Pancreas (tissue), 10 donors: ENCODE measurements around the gene SPEG. TPM values are rescaled to one million over a fixed set of nuclear protein-coding genes. Genes with fewer than 3 reads are reported as not detected.

Source experiments
- ATAC-seq, 4 donors: fragments of 200-7000 bp; cut with Tn5 transposase; one replicate each; pipeline versions ENCODE4 v1.8.0 to v1.9.1; 2020; ENCODE audit warnings: mild to moderate bottlenecking in 4 of 4, moderate library complexity in 4 of 4
- DNase-seq, 6 donors: peaks; one replicate each; pipeline ENCODE4 v3.0.0-alpha.2; 2020
- FAIRE-seq: peaks from 2 replicates; lab custom pipeline; 2012; peaks lifted over from hg19 to GRCh38; lab: Jason Lieb, UNC
- H3K27ac ChIP-seq, 4 donors: fragments of 200-600 bp; sonication (generic); 1 replicate in 3 of 4; 2 replicates in 1 of 4; pipeline versions ENCODE4 v1.5.0 to v1.8.0; 2020
- H3K27me3 ChIP-seq, 4 donors: fragments of 200-600 bp; one replicate each; pipeline ENCODE4 v1.8.0; 2021
- H3K36me3 ChIP-seq, 3 donors: fragments of 200-600 bp; sonication (generic) in 1 of 3; one replicate each; pipeline versions ENCODE4 v1.5.0 to v1.8.0; 2020 to 2021
- H3K4me1 ChIP-seq, 3 donors: fragments of 200-600 bp; one replicate each; pipeline ENCODE4 v1.8.0; 2021
- H3K4me3 ChIP-seq, 4 donors: fragments of 200-600 bp; sonication (generic) in 2 of 4; one replicate each; pipeline versions ENCODE4 v1.5.0 to v1.8.0; 2020 to 2021
- H3K9me3 ChIP-seq, 4 donors: fragments of 200-600 bp; one replicate each; pipeline ENCODE4 v1.8.0; 2021
- CTCF ChIP-seq, 4 donors: fragments of 200-600 bp; sonication (generic) in 3 of 4; IDR thresholded peaks; one replicate each; pipeline versions ENCODE4 v1.5.0 to v1.8.0; 2021; ENCODE audit warnings: antibody characterized with exemption in 4 of 4
- WGBS, 2 donors: extraction: QIAGEN DNeasy Blood & Tissue Kit; methylation state at CpG; one replicate each; pipeline ENCODE4 v1.1.7; 2013; 5-methylcytosine and 5-hydroxymethylcytosine counted together
- intact Hi-C, 3 donors: fragments of 100-400 bp; cut with DNase I; formaldehyde crosslinking; loops; one replicate each; pipeline versions ENCODE4 v1.11.1 to v1.14.2; 2022
- polyA plus RNA-seq, 2 donors: library from polyadenylated mRNA; stranded (reverse); fragments of 200-250 nt; gene quantifications; one replicate each; pipeline ENCODE4 v1.2.3, GENCODE V29; 2013
- total RNA-seq, 6 donors: library from RNA; stranded (reverse); fragmentation: NEBNext Ultra II Directional in 4 of 6; extraction: Animal tissue kit (Norgen Biotek cat#: 25700) in 4 of 6; gene quantifications; one replicate each; pipeline versions ENCODE4 v1.2.1 to v1.2.4, GENCODE V29; 2021 to 2023
- donor health status: healthy with polysubstance abuse.
- donor health status: DM: no; HTN: no; CAD: no; lungs with moderate emphysema.
- donor health status: DM: no; HTN: no; CAD: no.
- donor health status: control.
- donor health status: control.
- donor health status: Bipolar disorder and iron deficiency.
- donor health status: DM: yes; HTN: yes; CAD: no.
- donor health status: DM: no; HTN: no; CAD: no.
- donor health status: DM: no; HTN: no; CAD: no.
- donor health status: DM: yes; HTN: yes; CAD: no.

SPEG gene
- total and polyA plus RNA-seq, 8 donors: 2.6 to 33.3 (median 4.2) TPM

GRCh38 chr2:219443016-219443696 lies 8.5 kb downstream of the SPEG start:
- intact Hi-C loops: no loop called here
- Histone ChIP-seq H3K4me3 (no peak overlapping the region), H3K27ac (no peak overlapping the region), H3K9me3 (no peaks in the 10 kb centered on the region), H3K27me3 (peaks cover 0 to 7% (median 1%) of the 10 kb centered on the region in 4 donors), H3K4me1 (no peaks in the 10 kb centered on the region), H3K36me3 (no peaks in the 10 kb centered on the region)
- no peak for DNase-seq
- TF ChIP-seq CTCF (IDR thresholded peaks at IDR 0.05): no peak
- FAIRE-seq: no peak
- 83 to 93% methylated on average over 12 of the region's 12 CpGs for WGBS, 2 donors
- no peak for ATAC-seq

- no peaks in the 10 kb centered on the region for H3K9me3 ChIP-seq
- 85 to 91% methylated on average over 3 of the region's 3 CpGs for WGBS, 2 donors
- FAIRE-seq: no peak
- intact Hi-C loops: no loop called here
- H3K4me3 ChIP-seq: no peak overlapping the region
- ATAC-seq: no peak
- TF ChIP-seq CTCF (IDR thresholded peaks at IDR 0.05): no peak
- no peaks in the 10 kb centered on the region for H3K36me3 ChIP-seq
- DNase-seq: no peak
- no peak overlapping the region for H3K27ac ChIP-seq
- H3K4me1 ChIP-seq: no peaks in the 10 kb centered on the region
- peaks cover 0 to 10% (median 1%) of the 10 kb centered on the region in 4 donors for H3K27me3 ChIP-seq
Observed at GRCh38 chr2:219443697-219444023, 9.0 kb downstream of the SPEG start.

GRCh38 chr2:219444566-219445091 lies 10.0 kb downstream of the SPEG start:
- no peaks in the 10 kb centered on the region for H3K4me1 ChIP-seq
- H3K27ac ChIP-seq: no peak overlapping the region
- no peak for TF ChIP-seq CTCF (IDR thresholded peaks at IDR 0.05)
- no peak for ATAC-seq
- no peak for FAIRE-seq
- H3K4me3 ChIP-seq: no peak overlapping the region
- H3K9me3 ChIP-seq: no peaks in the 10 kb centered on the region
- DNase-seq: no peak
- H3K36me3 ChIP-seq: no peaks in the 10 kb centered on the region
- intact Hi-C loops: no loop called here
- 72 to 82% methylated on average over 22 to 23 of the region's 23 CpGs for WGBS, 2 donors
- H3K27me3 ChIP-seq: peaks cover 0 to 10% (median 1%) of the 10 kb centered on the region in 4 donors

- no peak for TF ChIP-seq CTCF (IDR thresholded peaks at IDR 0.05)
- H3K4me3 ChIP-seq: no peak overlapping the region
- no peaks in the 10 kb centered on the region for H3K9me3 ChIP-seq
- WGBS, 2 donors: 62 to 63% methylated on average over 5 of the region's 5 CpGs
- no peak for ATAC-seq
- no peak overlapping the region for H3K27ac ChIP-seq
- no peaks in the 10 kb centered on the region for H3K4me1 ChIP-seq
- FAIRE-seq: no peak
- peaks cover 0 to 10% (median 1%) of the 10 kb centered on the region in 4 donors for H3K27me3 ChIP-seq
- intact Hi-C loops: no loop called here
- H3K36me3 ChIP-seq: no peaks in the 10 kb centered on the region
- no peak for DNase-seq
Observed at GRCh38 chr2:219445220-219445640, 10.6 kb downstream of the SPEG start.

GRCh38 chr2:219446101-219446504 lies 11.5 kb downstream of the SPEG start:
- peaks cover 0 to 10% (median 1%) of the 10 kb centered on the region in 4 donors for H3K27me3 ChIP-seq
- H3K4me1 ChIP-seq: no peaks in the 10 kb centered on the region
- no peak for FAIRE-seq
- no peak for TF ChIP-seq CTCF (IDR thresholded peaks at IDR 0.05)
- no peak for DNase-seq
- WGBS, 2 donors: 52 to 57% methylated on average over 6 of the region's 6 CpGs
- no peaks in the 10 kb centered on the region for H3K36me3 ChIP-seq
- peak in 2 of 4 donors; percentile 40 to 45 for ATAC-seq
- intact Hi-C loops: no loop called here
- no peaks in the 10 kb centered on the region for H3K9me3 ChIP-seq
- no peak overlapping the region for H3K4me3 ChIP-seq
- no peak overlapping the region for H3K27ac ChIP-seq
